Body of pancreas (tissue), 4 donors: ENCODE data around the gene CACNA1C. TPM values are rescaled to one million over a fixed set of nuclear protein-coding genes. Genes with fewer than 3 reads are reported as not detected.

Experiments
- ATAC-seq: fragments of 150-250 bp; one replicate; pipeline ENCODE4 v1.9.1; 2016
- DNase-seq, 4 donors: peaks; one replicate each; pipeline ENCODE4 v3.0.0-alpha.2; 2019
- H3K27ac ChIP-seq, 4 donors: fragments of 200-600 bp; sonication (generic); 1 replicate in 3 of 4; 2 replicates in 1 of 4; pipeline versions ENCODE4 v1.5.1 to v1.6.1; 2016 to 2019; ENCODE audit warnings: mild to moderate bottlenecking in 1 of 4, mixed read lengths in 1 of 4, moderate library complexity in 1 of 4
- H3K27me3 ChIP-seq, 2 donors: fragments of 200-600 bp; sonication (generic); one replicate each; pipeline ENCODE4 v1.6.0; 2016; ENCODE audit warnings: mild to moderate bottlenecking in 1 of 2
- H3K36me3 ChIP-seq, 2 donors: fragments of 200-600 bp; sonication (generic); replicated peaks in 1 of 2; 2 replicates each; pipeline ENCODE4 v1.5.1; 2016; ENCODE audit warnings: low read depth in 2 of 2; ENCODE audit not compliant: insufficient read depth in 1 of 2
- H3K4me1 ChIP-seq: fragments of 200-600 bp; sonication (generic); one replicate; pipeline ENCODE4 v1.6.0; 2016
- H3K4me3 ChIP-seq, 2 donors: fragments of 200-600 bp; sonication (generic); 1 replicate in 1 of 2; 2 replicates in 1 of 2; pipeline ENCODE4 v1.5.1; 2016 to 2019
- H3K9me3 ChIP-seq, 3 donors: fragments of 200-600 bp; sonication (generic); 1 replicate in 2 of 3; 2 replicates in 1 of 3; pipeline ENCODE4 v1.5.1; 2016
- POLR2A ChIP-seq, 3 donors: fragments of 450-650 bp; IDR thresholded peaks; one replicate each; pipeline ENCODE4 v1.6.1; 2016; ENCODE audit warnings: antibody characterized with exemption in 3 of 3, mild to moderate bottlenecking in 2 of 3
- WGBS, 2 donors: methylation state at CpG; one replicate each; pipeline ENCODE4 v1.1.5; 2017; 5-methylcytosine and 5-hydroxymethylcytosine counted together
- intact Hi-C: fragments of 100-400 bp; cut with DNase I; formaldehyde crosslinking; loops from one replicate; pipeline ENCODE4 v1.15.1; 2023
- total RNA-seq, 2 donors: library from RNA; depleted of rRNA; stranded (reverse); fragments of >200 nt; gene quantifications; one replicate each; pipeline ENCODE4 v1.1.0, GENCODE V29; 2016
- TF ChIP-seq, protein P1 (sequence below), 7 experiments: fragments of 450-650 bp in 4 of 7; fragments of 200-600 bp in 3 of 7; sonication (generic) in 3 of 7; IDR thresholded peaks; one replicate each; pipeline ENCODE4 v1.5.1; 2016 to 2019; ENCODE audit warnings: antibody characterized with exemption in 7 of 7

CACNA1C gene
- total RNA-seq, 2 donors from 2014 or later: 2.3 to 4.4 TPM

DNA sequence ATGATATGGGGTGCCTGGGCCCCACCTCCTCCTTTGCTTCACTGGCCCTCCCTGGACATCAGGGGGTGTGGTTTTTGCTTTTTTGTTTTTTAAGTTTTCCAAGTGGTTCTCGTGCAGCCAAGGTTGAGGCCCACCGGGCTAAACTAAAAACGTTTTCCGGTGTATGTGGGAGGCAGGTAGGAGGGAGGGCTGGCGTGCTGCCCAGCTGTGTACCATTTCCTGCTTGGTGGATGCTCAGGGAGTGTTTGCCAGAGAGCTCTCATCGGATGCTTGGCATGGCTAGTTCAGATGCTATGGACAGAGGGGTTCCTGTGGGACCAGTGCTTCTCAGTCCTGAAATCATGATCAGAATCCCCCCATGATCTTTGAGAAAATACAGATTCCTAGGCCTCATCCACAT is 246.4 kb downstream of the CACNA1C start:
- DNase-seq: peak in 3 of 4 donors; percentile 17 to 49 (median 35)
- H3K36me3 ChIP-seq: no peaks in the 10 kb centered on the region
- no peaks in the 10 kb centered on the region for H3K9me3 ChIP-seq
- no peak overlapping the region for H3K4me3 ChIP-seq
- WGBS, 2 donors: 26 to 28% methylated on average over 6 of the region's 6 CpGs
- ATAC-seq: no peak
- intact Hi-C loops: no loop called here
- TF ChIP-seq POLR2A (IDR thresholded peaks at IDR 0.05): no peak
- TF ChIP-seq, protein P1, sequence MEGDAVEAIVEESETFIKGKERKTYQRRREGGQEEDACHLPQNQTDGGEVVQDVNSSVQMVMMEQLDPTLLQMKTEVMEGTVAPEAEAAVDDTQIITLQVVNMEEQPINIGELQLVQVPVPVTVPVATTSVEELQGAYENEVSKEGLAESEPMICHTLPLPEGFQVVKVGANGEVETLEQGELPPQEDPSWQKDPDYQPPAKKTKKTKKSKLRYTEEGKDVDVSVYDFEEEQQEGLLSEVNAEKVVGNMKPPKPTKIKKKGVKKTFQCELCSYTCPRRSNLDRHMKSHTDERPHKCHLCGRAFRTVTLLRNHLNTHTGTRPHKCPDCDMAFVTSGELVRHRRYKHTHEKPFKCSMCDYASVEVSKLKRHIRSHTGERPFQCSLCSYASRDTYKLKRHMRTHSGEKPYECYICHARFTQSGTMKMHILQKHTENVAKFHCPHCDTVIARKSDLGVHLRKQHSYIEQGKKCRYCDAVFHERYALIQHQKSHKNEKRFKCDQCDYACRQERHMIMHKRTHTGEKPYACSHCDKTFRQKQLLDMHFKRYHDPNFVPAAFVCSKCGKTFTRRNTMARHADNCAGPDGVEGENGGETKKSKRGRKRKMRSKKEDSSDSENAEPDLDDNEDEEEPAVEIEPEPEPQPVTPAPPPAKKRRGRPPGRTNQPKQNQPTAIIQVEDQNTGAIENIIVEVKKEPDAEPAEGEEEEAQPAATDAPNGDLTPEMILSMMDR (IDR thresholded peaks at IDR 0.05): no peak
- no peak overlapping the region for H3K27ac ChIP-seq
- H3K27me3 ChIP-seq: no peaks in the 10 kb centered on the region
- H3K4me1 ChIP-seq: no peaks in the 10 kb centered on the region

DNA sequence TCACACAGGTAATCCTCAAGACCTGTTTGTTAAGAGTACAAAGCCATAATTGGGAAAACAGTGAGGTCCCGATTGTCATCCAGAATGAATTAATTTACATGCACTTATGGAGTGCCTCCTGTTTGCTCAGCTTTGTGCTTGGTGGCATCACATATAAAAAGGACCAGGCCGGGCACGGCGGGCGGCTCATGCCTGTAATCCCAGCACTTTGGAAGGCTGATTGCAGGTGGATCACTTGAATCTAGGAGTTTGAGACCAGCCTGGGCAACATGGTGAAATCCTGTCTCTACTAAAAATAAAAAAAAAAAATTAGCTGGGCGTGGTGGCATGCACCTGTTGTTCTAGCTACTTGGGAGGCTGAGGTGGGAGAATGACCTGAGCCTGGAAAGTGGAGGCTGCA is 247.4 kb downstream of the CACNA1C start:
- Histone ChIP-seq H3K9me3 (no peaks in the 10 kb centered on the region), H3K4me3 (no peak overlapping the region), H3K27ac (no peak overlapping the region), H3K36me3 (no peaks in the 10 kb centered on the region), H3K4me1 (no peaks in the 10 kb centered on the region), H3K27me3 (no peaks in the 10 kb centered on the region)
- TF ChIP-seq, protein P1 (IDR thresholded peaks at IDR 0.05): no peak
- TF ChIP-seq POLR2A (IDR thresholded peaks at IDR 0.05): no peak
- ATAC-seq (no peak), DNase-seq (no peak)
- 87 to 93% methylated on average over 6 of the region's 6 CpGs for WGBS, 2 donors
- intact Hi-C loops: no loop called here

DNA sequence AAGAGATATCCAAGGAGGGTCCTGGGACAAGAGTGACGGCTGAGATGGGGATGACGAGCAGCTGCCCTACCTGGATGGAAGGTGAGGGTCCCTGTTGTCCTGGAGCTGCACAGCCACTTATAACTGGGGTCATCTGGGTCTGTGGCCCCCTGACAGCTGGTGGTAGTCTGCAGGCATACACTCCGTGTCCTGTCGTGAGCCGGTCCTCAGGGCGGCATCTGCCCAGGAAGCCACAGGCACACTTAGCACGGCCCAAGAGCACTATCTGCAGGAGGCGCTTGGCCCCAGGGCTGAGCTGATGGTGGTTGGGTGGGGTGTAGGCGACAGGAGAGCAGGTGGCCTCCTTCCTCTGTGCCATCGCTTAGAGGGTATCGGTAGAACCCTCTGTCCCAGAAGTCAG is 248.1 kb downstream of the CACNA1C start:
- 82 to 87% methylated on average over 7 to 11 of the region's 11 CpGs for WGBS, 2 donors
- Histone ChIP-seq H3K4me3 (no peak overlapping the region), H3K9me3 (no peaks in the 10 kb centered on the region), H3K4me1 (no peaks in the 10 kb centered on the region), H3K36me3 (no peaks in the 10 kb centered on the region), H3K27me3 (no peaks in the 10 kb centered on the region), H3K27ac (no peak overlapping the region)
- TF ChIP-seq, protein P1 (IDR thresholded peaks at IDR 0.05): no peak
- TF ChIP-seq POLR2A (IDR thresholded peaks at IDR 0.05): no peak
- intact Hi-C loops: no loop called here
- ATAC-seq: no peak
- DNase-seq: no peak

DNA sequence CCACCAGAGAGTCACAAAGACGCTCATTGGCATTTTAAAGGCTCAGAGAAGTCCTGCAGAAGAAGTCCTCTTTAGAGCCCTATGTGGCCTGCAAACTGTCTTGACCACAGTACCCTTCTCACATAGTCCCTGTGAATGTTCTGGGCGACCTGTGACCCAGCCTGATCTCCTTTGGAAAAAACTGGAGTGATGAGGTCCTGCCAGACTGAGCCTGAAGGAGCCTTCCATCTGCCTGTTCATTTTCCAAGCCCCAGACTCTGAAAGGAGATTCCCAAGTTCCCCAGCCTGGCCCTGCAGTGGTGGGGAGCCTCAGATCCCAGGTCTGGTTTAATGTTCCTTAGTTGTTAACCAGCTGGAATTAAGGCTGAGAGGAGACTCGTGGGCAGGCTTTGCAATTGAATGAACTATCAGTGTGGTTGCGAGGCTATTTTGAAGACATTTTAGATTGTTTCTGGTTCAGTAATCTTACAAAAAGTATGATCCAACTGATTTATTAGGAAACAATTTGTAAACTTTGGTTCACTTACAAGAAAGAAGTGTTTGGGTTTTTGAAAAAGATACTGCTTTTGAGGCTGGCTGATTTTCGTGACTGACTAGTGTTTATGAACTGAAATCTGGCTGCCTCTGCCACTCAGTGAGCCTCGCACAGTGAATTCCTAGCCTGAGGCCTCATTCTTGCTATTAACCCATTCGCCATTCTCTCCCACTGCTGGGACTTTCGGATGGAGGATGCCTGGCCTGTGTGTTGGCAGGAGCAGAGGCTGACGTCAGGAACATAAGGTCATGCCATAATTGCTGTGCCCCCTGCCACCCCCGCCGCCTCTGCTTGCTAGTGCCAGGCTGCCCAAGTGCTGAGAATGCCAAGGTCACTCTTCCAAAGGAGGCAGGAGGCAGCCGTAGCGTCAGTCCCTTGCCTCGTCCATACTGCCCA is 249.0 kb downstream of the CACNA1C start:
- Histone ChIP-seq H3K9me3 (no peaks in the 10 kb centered on the region), H3K27me3 (no peaks in the 10 kb centered on the region), H3K4me1 (no peaks in the 10 kb centered on the region), H3K27ac (no peak overlapping the region), H3K36me3 (no peaks in the 10 kb centered on the region), H3K4me3 (no peak overlapping the region)
- TF ChIP-seq POLR2A (IDR thresholded peaks at IDR 0.05): no peak
- TF ChIP-seq, protein P1 (IDR thresholded peaks at IDR 0.05): no peak
- WGBS, 2 donors: 52 to 64% methylated on average over 14 of the region's 14 CpGs
- intact Hi-C loops: no loop called here
- DNase-seq (no peak), ATAC-seq (no peak)
